ENCODE data around the gene CADM1.

DNA sequence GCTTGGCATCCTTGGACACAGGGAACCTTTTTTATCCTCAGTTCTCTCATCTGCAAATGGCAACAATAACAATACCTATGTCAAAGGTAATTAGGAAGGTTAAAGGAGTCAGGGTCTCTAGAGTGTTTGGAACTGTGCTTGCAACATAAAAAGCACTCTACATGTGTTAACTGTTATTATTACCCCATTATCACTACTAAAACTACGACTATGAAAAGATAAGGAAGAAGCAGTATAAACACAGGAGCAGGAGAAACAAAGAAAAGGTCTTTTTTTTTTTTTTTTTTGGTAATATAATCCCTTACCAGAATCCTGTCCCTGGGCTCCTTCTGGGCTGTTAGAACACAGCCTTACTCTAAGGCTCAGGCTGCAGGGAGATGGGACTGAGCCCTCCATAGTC, 348.2 kb downstream of the CADM1 start:
- TF ChIP-seq, protein P1, sequence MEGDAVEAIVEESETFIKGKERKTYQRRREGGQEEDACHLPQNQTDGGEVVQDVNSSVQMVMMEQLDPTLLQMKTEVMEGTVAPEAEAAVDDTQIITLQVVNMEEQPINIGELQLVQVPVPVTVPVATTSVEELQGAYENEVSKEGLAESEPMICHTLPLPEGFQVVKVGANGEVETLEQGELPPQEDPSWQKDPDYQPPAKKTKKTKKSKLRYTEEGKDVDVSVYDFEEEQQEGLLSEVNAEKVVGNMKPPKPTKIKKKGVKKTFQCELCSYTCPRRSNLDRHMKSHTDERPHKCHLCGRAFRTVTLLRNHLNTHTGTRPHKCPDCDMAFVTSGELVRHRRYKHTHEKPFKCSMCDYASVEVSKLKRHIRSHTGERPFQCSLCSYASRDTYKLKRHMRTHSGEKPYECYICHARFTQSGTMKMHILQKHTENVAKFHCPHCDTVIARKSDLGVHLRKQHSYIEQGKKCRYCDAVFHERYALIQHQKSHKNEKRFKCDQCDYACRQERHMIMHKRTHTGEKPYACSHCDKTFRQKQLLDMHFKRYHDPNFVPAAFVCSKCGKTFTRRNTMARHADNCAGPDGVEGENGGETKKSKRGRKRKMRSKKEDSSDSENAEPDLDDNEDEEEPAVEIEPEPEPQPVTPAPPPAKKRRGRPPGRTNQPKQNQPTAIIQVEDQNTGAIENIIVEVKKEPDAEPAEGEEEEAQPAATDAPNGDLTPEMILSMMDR (IDR thresholded peaks at IDR 0.05; ENCODE audit: low read depth, low read length), result no peak
- no peak for TF ChIP-seq EZH2phosphoT487 (IDR thresholded peaks at IDR 0.05; ENCODE audit: low read depth)

Data from OCI-LY3 (cell line).